Body of pancreas (tissue), 4 donors: ENCODE measurements around the gene NF2. TPM values are rescaled to one million over a fixed set of nuclear protein-coding genes. Genes with fewer than 3 reads are reported as not detected.

Experiments used
- ATAC-seq: fragments of 150-250 bp; one replicate; pipeline ENCODE4 v1.9.1; 2016
- DNase-seq, 4 donors: peaks; one replicate each; pipeline ENCODE4 v3.0.0-alpha.2; 2019
- H3K27ac ChIP-seq, 4 donors: fragments of 200-600 bp; sonication (generic); 1 replicate in 3 of 4; 2 replicates in 1 of 4; pipeline versions ENCODE4 v1.5.1 to v1.6.1; 2016 to 2019; ENCODE audit warnings: mild to moderate bottlenecking in 1 of 4, mixed read lengths in 1 of 4, moderate library complexity in 1 of 4
- H3K27me3 ChIP-seq, 2 donors: fragments of 200-600 bp; sonication (generic); one replicate each; pipeline ENCODE4 v1.6.0; 2016; ENCODE audit warnings: mild to moderate bottlenecking in 1 of 2
- H3K36me3 ChIP-seq, 2 donors: fragments of 200-600 bp; sonication (generic); replicated peaks in 1 of 2; 2 replicates each; pipeline ENCODE4 v1.5.1; 2016; ENCODE audit warnings: low read depth in 2 of 2; ENCODE audit not compliant: insufficient read depth in 1 of 2
- H3K4me1 ChIP-seq: fragments of 200-600 bp; sonication (generic); one replicate; pipeline ENCODE4 v1.6.0; 2016
- H3K4me3 ChIP-seq, 2 donors: fragments of 200-600 bp; sonication (generic); 1 replicate in 1 of 2; 2 replicates in 1 of 2; pipeline ENCODE4 v1.5.1; 2016 to 2019
- H3K9me3 ChIP-seq, 3 donors: fragments of 200-600 bp; sonication (generic); 1 replicate in 2 of 3; 2 replicates in 1 of 3; pipeline ENCODE4 v1.5.1; 2016
- CTCF ChIP-seq, 7 experiments: fragments of 450-650 bp in 4 of 7; fragments of 200-600 bp in 3 of 7; sonication (generic) in 3 of 7; IDR thresholded peaks; one replicate each; pipeline ENCODE4 v1.5.1; 2016 to 2019; ENCODE audit warnings: antibody characterized with exemption in 7 of 7
- POLR2A ChIP-seq, 3 donors: fragments of 450-650 bp; IDR thresholded peaks; one replicate each; pipeline ENCODE4 v1.6.1; 2016; ENCODE audit warnings: antibody characterized with exemption in 3 of 3, mild to moderate bottlenecking in 2 of 3
- WGBS, 2 donors: methylation state at CpG; one replicate each; pipeline ENCODE4 v1.1.5; 2017; 5-methylcytosine and 5-hydroxymethylcytosine counted together
- intact Hi-C: fragments of 100-400 bp; cut with DNase I; formaldehyde crosslinking; loops from one replicate; pipeline ENCODE4 v1.15.1; 2023
- total RNA-seq, 2 donors: library from RNA; depleted of rRNA; stranded (reverse); fragments of >200 nt; gene quantifications; one replicate each; pipeline ENCODE4 v1.1.0, GENCODE V29; 2016

The NF2 gene
- total RNA-seq, 2 donors from 2014 or later, result 21.4 to 26.5 TPM

DNA sequence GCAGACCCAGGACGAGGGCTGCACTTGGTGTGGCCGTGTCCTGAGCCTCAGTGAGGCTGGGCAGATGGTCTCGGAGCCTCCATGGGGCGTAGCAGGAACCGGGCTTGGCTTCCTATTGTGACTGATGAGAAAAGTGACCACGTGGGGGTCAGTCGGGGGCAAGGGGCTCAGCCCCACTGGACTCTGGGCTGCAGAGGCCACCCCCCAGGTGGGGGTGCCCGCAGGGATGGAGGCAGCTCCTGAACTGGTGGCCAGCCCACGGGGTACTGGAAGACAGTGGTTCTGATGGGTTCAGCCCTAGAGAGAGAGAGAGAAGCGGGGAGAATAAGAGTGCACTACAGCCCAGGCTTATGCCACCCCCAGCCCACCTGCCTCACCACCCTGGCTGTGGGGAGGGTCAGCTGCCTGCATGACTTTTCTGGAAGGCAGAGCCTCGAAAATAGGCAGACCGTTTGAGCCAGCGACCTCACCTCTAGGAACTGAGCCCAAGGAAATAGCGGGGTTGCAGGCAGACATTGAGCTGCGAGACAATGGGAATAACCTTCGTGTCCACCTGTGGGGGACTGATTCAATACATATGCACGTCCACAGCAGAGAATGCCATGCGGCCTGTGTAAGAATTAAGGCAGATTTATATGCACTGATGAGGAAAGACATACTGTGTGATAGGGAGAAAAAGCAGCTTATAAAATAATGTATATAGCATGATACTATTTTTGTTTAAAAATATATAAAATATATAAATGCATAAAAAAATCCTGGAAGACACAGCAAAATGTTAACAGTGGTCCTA lies 127.8 kb downstream of the NF2 start:
- Histone ChIP-seq H3K36me3 (no peaks in the 10 kb centered on the region), H3K27me3 (no peaks in the 10 kb centered on the region), H3K4me1 (peaks cover 15% of the 10 kb centered on the region), H3K9me3 (no peaks in the 10 kb centered on the region), H3K4me3 (no peak overlapping the region), H3K27ac (no peak overlapping the region)
- TF ChIP-seq CTCF (IDR thresholded peaks at IDR 0.05), result no peak
- no peak for TF ChIP-seq POLR2A (IDR thresholded peaks at IDR 0.05)
- DNase-seq (no peak), ATAC-seq (no peak)
- intact Hi-C loops, result no loop called here
- WGBS, 2 donors, result 81 to 82% methylated on average over 13 to 17 of the region's 18 CpGs

GRCh38 chr22:29732883-29733282 lies 129.4 kb downstream of the NF2 start:
- Histone ChIP-seq H3K4me1 (peaks cover 15% of the 10 kb centered on the region), H3K36me3 (no peaks in the 10 kb centered on the region), H3K4me3 (no peak overlapping the region), H3K9me3 (no peaks in the 10 kb centered on the region), H3K27me3 (no peaks in the 10 kb centered on the region), H3K27ac (peak overlapping the region in 2 of 4 donors; percentile 30 to 41)
- no peak for DNase-seq
- WGBS, 2 donors, result 81 to 85% methylated on average over 4 to 6 of the region's 6 CpGs
- TF ChIP-seq CTCF (IDR thresholded peaks at IDR 0.05) (no peak), POLR2A (IDR thresholded peaks at IDR 0.05) (no peak)
- ATAC-seq, result no peak
- intact Hi-C loops, result no loop called here

DNA sequence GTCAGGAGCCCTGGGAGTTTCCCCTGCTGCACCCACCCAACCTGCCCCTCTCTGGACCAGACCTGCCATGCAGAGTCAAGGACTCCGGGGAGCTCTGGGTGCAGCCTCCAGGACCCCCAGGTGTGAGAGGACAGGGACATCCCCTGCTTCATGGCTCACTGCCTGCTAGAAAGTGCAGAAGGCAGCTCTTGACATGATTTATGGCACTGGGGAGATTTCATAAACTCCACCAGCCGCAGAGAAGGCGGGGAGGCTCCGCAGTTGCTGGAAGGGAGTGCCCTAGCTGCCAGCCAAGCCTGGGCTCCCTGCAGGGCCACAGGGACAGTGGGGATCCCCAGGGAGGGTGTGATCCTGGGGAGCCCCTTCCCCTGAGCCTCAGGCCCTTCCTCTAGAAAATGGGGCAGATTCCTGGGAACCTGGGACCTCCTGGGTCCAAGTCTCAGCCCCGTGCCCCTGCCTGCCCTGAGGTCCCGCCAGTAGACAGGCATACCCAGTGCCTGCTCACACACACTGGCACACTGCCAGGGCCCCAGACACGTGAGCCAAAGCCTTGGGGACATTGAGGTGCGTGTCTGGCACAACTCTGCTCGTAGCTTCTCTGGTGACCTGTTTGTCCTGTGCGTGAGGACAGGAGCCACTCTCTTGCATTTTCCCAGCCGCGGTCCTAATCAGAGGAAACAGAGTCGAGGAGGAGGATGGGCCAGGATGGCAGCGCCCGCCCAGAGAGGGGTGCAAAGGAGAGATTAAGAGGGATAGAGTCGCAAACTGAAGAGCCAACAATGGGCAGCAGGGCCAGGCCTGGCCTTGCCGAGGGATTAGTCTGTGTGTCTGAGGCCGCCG lies 130.1 kb downstream of the NF2 start:
- Histone ChIP-seq H3K27me3 (no peaks in the 10 kb centered on the region), H3K4me1 (peaks cover 15% of the 10 kb centered on the region), H3K27ac (peak overlapping the region in 3 of 4 donors; percentile 24 to 41 (median 30)), H3K9me3 (no peaks in the 10 kb centered on the region), H3K4me3 (no peak overlapping the region), H3K36me3 (no peaks in the 10 kb centered on the region)
- WGBS, 2 donors, result 54 to 82% methylated on average over 15 to 19 of the region's 19 CpGs
- no peak for TF ChIP-seq POLR2A (IDR thresholded peaks at IDR 0.05)
- TF ChIP-seq CTCF (IDR thresholded peaks at IDR 0.05), result no peak
- intact Hi-C loops, result no loop called here
- ATAC-seq (peak; percentile 62), DNase-seq (peak; percentile 38 to 74 (median 63))

GRCh38 chr22:29734406-29734805 lies 131.0 kb downstream of the NF2 start:
- TF ChIP-seq POLR2A (IDR thresholded peaks at IDR 0.05) (no peak), CTCF (IDR thresholded peaks at IDR 0.05) (no peak)
- no peaks in the 10 kb centered on the region for H3K27me3 ChIP-seq
- intact Hi-C loops, result no loop called here
- H3K4me3 ChIP-seq, result no peak overlapping the region
- no peaks in the 10 kb centered on the region for H3K9me3 ChIP-seq
- peaks cover 15% of the 10 kb centered on the region for H3K4me1 ChIP-seq
- no peaks in the 10 kb centered on the region for H3K36me3 ChIP-seq
- 80% methylated on average over 8 of the region's 8 CpGs; no CpG with 5 or more reads in 1 of the 2 donors for WGBS, 2 donors
- DNase-seq, result no peak
- no peak overlapping the region for H3K27ac ChIP-seq
- no peak for ATAC-seq
